ENCODE results near the gene ATP8B4.

The ATP8B4 gene

DNA sequence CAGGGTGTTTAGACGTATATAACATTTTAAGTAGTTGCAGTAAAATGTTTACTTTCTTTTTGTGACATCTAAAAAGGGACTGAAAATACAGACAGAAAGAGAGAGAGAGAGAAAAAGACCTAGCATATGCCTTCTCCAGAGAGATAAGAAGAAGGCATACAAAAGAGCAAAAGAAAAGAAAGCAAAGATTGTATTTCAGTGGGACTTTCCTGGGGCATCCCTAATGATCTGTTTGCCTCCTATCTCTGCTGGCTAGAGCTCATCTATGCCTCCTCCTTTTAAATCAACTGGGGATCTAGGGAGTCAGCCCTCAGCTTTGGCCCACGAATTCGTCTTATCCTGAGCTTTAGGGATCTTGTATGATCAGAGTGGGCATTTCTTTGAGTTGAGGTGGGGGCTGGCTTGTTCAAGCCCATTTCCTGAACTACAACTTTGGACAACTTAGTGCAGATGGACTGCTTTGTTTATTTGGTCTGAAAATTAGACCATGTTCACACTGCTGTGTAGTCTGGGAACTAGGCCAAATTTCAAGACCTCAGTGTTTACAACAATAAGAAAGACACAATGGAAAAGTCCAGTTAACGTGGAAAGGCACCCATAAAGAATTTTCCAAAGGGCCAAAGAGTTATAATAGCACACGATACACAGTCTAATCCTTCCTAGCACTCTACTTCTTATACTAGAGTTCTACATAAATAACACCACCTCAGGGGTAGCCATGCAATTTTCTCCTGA lies 61.0 kb downstream of the ATP8B4 start:
- no peak overlapping the region for H3K4me3 ChIP-seq (replicated peaks in 1 of 2; ENCODE audit: low read depth in 2 of 2, low read length in 2 of 2)
- DNase-seq (ENCODE audit: low read depth in 2 of 2) = peak; percentile 46 to 75
- TF ChIP-seq, protein P1, sequence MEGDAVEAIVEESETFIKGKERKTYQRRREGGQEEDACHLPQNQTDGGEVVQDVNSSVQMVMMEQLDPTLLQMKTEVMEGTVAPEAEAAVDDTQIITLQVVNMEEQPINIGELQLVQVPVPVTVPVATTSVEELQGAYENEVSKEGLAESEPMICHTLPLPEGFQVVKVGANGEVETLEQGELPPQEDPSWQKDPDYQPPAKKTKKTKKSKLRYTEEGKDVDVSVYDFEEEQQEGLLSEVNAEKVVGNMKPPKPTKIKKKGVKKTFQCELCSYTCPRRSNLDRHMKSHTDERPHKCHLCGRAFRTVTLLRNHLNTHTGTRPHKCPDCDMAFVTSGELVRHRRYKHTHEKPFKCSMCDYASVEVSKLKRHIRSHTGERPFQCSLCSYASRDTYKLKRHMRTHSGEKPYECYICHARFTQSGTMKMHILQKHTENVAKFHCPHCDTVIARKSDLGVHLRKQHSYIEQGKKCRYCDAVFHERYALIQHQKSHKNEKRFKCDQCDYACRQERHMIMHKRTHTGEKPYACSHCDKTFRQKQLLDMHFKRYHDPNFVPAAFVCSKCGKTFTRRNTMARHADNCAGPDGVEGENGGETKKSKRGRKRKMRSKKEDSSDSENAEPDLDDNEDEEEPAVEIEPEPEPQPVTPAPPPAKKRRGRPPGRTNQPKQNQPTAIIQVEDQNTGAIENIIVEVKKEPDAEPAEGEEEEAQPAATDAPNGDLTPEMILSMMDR (IDR thresholded peaks at IDR 0.05; ENCODE audit: low read depth, low read length) = no peak

GRCh38 chr15:50057196-50057595 lies 61.8 kb downstream of the ATP8B4 start:
- no peak overlapping the region for H3K4me3 ChIP-seq (replicated peaks in 1 of 2; ENCODE audit: low read depth in 2 of 2, low read length in 2 of 2)
- TF ChIP-seq, protein P1 (IDR thresholded peaks at IDR 0.05; ENCODE audit: low read depth, low read length) = no peak
- no peak for DNase-seq (ENCODE audit: low read depth in 2 of 2)

- H3K4me3 ChIP-seq (replicated peaks in 1 of 2; ENCODE audit: low read depth in 2 of 2, low read length in 2 of 2) = no peak overlapping the region
- TF ChIP-seq, protein P1 (IDR thresholded peaks at IDR 0.05; ENCODE audit: low read depth, low read length) = no peak
- DNase-seq (ENCODE audit: low read depth in 2 of 2) = no peak
Measured at GRCh38 chr15:50055750-50056157, 63.3 kb downstream of the ATP8B4 start.

GRCh38 chr15:50055332-50055731 lies 63.7 kb downstream of the ATP8B4 start:
- H3K4me3 ChIP-seq (replicated peaks in 1 of 2; ENCODE audit: low read depth in 2 of 2, low read length in 2 of 2) = no peak overlapping the region
- DNase-seq (ENCODE audit: low read depth in 2 of 2) = peak; percentile 95 to 96
- TF ChIP-seq, protein P1 (IDR thresholded peaks at IDR 0.05; ENCODE audit: low read depth, low read length) = no peak

GRCh38 chr15:50053055-50053856 lies 65.8 kb downstream of the ATP8B4 start:
- TF ChIP-seq, protein P1 (IDR thresholded peaks at IDR 0.05; ENCODE audit: low read depth, low read length) = no peak
- DNase-seq (ENCODE audit: low read depth in 2 of 2) = peak in 1 of 2 donors; percentile 26
- no peak overlapping the region for H3K4me3 ChIP-seq (replicated peaks in 1 of 2; ENCODE audit: low read depth in 2 of 2, low read length in 2 of 2)

DNA sequence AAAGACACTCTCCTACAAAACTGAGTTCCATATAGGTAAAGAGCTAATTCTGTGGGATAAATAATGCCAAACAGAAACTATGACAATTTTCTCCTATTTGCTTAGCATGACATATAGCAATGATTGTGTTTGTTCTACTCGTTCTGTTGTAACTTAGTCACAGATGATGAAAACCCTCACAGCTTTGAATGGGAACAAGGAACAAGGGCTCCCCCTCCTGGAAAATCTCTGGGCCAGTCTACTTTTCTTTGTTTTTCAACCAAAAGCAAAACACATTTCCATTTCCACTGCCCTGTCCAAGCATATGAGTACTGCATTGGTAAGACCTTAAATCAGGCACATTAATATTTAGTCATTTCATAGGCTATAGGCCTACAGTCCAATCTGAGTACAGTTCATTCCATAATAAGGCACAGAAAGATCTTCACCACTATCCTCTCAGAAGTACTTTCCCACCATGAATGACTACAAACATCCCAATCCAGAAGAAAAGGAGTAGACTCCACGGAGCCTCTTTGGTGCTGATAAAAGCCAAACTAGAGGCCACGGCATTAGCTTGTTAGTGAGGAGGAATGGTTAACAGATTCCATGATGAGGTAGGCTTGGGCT lies 67.1 kb downstream of the ATP8B4 start:
- DNase-seq (ENCODE audit: low read depth in 2 of 2) = peak; percentile 93
- H3K4me3 ChIP-seq (replicated peaks in 1 of 2; ENCODE audit: low read depth in 2 of 2, low read length in 2 of 2) = no peak overlapping the region
- TF ChIP-seq, protein P1 (IDR thresholded peaks at IDR 0.05; ENCODE audit: low read depth, low read length) = peak; percentile 79

Measured in cardiac fibroblast (primary cell).